ENCODE results near the gene GLYATL1.

GLYATL1 gene, protein sequence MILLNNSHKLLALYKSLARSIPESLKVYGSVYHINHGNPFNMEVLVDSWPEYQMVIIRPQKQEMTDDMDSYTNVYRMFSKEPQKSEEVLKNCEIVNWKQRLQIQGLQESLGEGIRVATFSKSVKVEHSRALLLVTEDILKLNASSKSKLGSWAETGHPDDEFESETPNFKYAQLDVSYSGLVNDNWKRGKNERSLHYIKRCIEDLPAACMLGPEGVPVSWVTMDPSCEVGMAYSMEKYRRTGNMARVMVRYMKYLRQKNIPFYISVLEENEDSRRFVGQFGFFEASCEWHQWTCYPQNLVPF

DNA sequence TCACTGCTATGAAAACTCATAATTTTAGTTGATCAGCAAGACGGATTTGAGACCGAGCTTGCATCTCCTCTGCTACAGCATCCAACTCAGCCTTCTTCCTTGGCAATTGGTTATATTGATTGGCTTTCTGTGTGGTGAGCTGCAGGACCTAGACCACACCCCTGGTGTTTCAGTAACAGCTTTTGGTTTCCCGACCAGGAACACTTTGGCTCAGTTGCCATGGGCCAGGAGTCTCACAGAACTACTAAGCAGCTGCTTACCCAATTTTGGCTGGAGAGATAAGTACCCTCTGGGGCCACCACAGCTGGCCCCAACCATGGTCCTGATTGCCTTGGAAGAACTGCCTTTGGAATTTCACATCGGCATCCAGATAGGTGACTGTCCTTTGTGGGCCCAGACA, at the start of gene GLYATL1:
GLYATL1 (plus strand) TSS at position 212 of the 400 bp plus-strand sequence. CDS start 7,600 bp downstream, outside the sequence.
- DNase-seq = no peak

DNA sequence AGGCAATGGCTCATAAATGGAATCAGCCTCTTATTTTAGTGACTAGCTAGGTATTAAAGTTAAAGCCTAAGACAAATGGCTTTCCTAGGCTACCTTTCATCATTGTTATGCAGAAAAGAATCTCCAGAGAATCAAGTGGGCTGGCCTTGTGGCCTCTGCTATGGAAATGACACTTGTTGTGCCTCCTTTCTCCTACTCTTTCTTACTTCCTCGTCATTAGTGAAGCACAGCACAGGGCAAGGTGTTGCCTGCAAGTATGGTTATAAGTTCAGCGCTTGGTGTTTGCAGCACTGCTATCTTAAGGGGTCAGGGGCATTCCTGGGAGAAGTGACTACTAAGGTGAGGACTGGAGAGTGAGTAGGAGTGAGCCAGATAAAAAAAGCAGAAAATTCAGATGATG, 45.4 kb upstream of the GLYATL1 start:
- DNase-seq = no peak

DNA sequence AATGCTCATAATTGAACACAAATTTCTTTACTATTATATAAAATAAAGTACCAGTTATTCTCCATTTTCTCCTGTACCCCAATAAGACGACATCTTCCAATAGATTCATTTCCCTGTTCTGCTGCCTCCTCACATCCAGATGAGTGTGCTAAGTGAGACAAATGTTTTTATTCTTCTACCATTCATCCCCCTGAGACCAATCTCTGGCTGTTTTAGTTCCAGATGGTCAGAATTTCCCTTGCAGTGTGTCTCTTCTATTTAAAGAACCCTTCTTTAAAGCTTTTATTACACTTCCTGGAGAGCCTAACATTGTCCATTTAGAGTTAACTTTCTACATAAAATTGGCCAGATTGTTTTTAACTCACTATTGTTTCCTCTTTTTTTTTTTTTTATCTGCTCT, 41.2 kb upstream of the GLYATL1 start:
- DNase-seq = no peak

DNA sequence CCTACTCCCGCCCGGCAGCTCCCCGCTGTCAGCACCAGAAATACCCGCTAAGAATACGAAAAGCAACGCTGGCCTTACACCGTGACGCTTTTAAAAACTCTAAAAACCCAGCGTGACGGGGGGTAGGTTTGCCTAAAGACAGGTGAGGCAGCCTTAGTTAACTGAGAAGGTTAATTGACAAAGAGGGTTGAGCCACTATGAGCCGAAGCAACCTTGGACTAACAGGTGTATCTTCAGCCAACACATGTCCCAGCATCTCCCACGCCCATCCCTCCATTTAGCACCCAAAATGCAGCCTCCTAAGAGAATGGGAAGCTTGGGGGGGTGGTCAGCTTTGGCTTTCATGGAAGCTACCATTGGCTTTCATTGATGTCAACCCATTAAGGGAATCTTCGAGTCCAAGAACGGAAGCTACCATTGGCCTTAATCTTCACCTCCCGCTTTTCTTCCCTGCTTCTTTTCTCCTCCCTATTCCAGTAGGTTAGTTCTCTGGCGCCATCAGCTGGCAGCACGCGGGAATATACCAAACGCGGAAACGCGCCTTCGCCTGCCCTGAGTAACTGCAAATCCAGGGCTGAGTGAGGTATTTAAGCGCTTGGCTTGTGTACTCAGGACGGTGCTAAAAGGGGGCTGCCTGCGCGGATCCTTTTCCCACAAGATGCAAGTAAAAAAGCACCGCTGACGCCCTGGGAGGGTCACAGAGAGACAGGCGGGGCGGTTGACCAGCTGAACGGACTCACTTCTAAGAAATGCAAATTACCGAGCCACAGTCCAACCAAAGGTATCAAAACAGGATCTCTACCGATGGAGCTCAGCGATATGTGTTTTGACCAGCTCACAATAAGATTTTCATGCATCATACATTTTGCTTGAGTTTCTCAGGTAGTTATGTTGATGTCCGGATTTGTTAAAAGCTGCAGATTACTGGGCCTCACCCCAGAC, 38.5 kb upstream of the GLYATL1 start:
- no peak for DNase-seq

DNA sequence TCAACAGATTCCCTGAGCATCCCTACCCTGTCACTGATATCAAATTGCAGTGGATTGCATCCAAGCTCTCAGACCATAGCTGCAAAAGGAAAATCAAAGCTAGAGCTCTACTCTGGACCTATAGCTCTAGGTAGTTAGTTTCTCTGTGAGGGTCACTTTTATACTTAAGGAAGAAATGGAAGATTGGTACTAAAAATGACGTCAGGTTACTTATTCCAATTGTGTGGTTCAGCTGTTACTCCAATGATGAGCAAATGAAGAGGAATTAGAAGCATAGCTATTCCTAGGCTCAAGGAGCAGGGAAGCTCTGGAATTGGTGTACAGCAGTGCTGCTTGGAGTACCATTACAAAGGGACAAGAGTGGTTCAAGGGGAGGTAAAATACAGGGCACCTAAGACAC, 36.4 kb upstream of the GLYATL1 start:
- DNase-seq = no peak

DNA sequence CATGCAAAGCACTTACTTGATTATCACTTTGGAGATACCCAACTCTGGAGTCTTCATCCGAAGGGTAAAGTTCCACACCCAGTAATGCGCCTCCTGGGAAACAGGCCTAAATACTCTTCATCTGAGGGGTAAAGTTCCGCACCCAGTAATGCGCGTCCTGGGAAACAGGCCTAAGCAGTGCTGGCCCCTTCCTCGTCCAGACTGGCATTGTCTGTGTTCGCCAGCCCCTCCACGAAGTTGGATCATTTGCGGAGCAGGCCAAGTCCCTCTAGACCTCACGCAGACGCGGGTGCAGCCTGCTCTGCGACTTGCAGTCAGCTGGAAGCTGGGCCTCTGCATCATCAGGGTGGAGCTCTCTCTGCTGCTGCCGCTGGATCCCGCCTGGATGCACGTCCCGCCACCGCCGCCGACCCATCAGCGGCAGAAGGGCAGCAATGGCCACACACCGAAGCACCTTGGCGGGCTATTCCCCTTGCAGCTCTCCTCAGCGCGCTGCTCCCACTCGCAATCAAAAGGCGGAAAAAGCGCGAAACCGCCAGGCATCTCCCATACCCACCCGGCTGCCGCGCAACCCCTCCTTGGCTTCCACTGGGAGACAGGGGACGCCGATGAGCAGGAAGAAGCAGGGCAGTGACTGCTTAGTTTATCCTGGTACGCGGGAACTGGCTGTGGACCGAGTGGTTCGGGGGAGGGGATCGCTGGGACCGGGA, 34.1 kb upstream of the GLYATL1 start:
- no peak for DNase-seq

DNA sequence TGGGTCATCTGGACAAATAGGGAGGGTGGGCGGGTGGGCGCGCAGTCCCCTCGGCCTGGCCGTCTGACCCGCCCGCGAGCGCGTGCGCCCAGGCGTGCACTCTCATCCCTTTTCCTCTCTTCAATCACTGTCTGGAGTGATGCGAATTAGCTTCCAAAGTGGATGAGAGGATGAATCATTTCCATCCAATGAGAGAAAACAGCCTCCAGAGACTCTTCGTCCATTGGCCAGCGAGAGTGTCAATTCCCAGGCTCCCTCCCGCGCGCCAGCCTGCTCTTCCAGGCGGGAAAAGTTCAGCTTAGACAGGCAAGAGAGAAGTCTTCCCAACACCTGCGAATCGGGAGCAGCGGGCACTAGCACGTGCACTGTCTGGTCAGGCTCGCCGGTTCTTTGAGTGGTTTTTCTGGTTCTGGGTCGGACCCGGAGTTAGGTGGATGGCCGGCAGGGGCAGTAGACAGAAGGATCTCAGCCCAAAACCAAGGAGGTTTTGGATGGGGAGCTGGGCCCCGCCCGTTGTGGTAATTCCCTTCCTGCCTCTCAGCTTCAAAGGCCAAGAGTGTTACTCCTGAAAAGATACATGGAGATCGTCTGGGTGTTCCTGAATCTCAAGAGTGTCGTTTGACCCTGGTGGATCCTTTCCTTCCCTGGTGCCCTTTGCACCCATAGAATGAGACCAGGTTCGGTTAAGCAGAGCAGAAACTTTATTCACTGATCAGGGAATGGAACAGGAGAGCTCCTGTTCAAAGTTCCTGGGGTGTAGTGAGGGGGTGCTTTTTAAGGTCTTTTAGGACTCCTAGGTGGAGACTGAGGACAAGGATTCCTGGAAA, 33.4 kb upstream of the GLYATL1 start:
- no peak for DNase-seq

DNA sequence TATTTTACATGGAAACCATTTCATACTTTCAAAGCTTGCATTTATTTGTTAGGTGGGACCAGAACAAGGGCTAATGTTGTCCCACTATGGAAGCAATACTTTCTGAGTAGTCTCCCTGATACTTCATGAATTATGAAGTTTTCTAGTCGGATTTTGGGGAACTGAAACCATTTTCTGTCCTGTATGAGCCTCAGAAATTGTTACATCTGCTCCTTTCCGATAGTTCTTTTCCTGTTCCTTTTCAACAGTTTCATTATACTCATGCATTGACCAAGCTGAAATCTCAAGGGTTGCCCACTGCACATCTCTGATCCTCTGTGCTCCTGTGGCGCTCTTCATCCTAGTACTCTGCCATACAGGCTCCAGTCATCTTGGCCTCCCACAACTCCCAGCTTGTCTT, 31.5 kb upstream of the GLYATL1 start:
- no peak for DNase-seq

DNA sequence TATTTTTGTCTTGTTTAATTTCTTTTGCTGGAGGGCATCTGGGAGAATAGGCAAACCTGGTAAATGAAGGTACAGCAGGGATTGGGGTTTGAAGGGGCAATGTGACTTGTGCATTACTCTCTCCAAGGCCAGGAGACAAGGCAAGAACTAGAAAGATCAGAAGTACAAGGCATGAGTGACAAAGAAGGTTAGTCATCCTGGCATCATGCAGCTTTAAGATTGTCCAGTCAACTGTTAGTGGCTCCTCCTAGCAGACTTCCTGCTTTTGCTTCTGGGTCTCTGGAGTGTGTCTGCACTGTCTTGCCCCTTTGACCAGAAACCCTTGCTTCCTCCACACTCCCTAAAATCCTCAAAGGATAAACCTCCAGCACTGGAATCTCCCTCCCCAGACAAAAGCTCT, 27.2 kb upstream of the GLYATL1 start:
- no peak for DNase-seq

DNA sequence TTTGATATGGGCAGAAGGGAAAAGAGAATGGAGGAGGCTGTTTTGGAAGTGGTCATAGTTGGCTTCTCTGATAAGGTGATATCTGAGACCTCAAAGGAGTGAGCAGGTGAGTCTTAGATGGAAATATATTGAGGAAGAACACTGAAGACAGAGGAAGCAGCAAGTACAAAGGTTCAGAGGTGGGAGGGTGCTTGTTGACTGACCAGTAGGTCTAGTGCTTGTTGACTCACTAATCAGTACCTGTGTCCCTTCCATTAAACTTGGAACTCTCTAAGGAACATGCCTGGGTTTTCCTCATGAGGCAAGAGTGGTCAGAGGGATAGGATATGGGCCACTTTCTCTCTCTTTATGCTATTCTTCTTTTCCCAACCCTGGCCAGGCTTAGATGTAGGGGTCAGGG, 25.6 kb upstream of the GLYATL1 start:
- no peak for DNase-seq

DNA sequence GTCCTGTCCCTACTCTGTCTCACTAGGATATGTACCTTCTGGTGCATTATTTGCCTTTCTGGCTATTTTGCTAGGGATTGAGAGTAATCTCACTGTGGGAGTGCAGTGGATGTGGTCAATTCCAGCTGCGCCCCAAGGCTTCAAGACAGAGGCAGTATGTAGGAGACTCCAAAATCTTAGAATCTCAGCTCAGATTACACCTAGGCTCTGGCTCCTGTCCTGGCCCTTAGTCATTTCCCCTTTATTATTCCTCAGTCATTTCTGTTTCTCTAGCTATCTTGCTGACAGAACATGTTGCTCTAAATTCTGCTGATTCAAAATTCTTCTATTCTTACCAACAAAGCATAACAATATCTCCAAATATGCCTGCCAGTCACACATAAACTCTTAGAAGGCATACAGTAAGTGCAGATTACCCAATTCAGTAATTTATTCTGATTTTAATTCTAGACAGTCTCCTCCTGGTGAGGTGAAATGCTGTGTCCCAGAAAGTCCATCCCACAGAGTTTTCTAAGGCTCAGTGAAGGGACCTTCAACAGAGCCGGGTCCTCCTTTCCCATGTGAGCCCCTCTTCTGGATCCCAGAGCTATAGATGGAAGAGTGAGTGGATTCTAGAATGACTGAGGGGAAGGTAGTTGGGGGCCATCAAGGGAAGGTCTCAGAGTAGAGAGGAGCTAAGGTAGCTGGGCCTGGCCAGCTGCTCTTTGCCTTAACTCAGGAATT, 24.3 kb upstream of the GLYATL1 start:
- no peak for DNase-seq

DNA sequence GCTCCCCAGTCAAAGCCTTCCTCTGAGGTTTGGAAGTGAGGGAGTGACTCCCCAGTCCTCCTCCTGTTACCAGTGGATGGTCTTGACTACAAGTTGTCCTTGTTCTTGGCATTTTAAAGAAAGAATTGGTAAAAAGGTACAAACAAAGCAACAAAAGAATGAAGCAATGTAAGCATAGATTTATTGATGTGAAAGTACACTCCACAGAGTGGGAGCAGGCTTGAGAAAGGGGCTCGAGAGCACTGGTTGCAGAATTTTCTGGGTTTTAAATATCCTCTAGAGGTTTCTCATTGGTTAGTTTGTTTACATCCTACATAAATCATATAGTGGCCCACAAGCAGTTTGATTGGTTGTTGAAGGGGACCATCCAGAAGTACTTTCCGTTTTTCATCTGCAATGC, 22.7 kb upstream of the GLYATL1 start:
- DNase-seq = no peak

DNA sequence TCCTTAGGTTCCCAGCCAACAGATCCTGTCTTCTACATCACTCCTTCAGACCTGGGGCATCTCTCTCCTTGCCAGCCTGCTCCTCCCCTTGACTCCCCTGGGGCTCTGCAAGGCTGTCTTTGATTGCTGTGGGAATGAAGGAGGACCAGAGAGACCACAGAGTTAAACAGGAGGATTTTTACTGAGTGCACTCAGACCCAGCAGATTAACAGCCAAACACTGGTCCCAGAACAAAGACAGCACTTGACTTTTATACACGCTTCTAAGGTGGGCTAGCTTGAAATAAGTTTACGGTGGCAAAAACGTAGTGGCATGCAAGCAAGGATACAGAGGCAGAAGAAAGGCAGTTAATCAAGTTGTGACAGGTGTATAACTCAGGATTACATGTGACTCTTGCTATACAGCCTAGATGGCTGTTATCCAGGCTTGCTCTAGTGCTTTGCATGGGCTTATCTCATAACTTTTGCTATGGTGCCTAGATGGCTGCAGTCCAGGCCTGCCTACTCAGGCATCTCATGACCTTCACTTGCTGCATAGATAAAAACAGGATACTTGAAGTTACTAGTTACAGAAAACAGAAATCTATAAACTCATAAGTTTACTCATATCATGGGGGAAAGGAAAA, 22.0 kb upstream of the GLYATL1 start:
- no peak for DNase-seq

DNA sequence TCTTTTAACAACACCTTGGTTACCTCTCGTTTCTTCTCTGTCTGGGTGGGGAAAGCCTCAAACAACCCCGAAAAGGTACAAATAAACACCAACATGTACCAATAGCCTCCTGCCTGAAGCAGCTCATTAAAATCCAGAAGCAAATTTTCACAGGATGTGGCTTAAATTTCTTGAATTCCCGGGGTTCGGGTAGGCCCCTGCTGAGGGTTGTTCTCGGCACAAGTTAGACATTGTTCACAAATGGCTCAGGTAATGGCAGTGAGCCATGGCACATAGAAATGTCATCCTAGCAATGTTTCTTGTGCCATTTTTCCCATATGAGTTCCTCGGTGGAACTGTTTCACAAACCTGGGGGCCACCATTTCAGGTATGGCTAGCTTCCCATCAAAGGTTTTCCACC, 19.7 kb upstream of the GLYATL1 start:
- no peak for DNase-seq

DNA sequence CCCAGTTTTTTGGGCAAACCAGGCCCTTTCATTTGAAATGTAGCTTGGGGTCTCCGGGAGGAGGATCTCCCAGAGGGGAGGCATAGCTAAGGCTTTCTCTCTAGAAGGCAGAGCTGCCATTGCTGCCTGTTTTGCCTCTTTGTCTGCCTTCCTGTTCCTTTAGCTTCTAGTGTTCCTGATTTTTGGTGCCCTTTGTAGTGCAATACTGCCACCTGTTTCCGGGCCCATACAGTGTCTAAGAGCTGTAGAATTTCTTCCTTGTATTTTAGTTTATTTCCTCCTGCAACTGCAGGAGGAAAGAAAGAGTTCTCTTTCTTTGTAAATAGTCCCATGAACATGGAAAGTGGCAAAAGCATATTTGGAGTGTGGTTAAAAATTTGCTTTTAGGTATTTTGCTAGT, 19.3 kb upstream of the GLYATL1 start:
- no peak for DNase-seq

DNA sequence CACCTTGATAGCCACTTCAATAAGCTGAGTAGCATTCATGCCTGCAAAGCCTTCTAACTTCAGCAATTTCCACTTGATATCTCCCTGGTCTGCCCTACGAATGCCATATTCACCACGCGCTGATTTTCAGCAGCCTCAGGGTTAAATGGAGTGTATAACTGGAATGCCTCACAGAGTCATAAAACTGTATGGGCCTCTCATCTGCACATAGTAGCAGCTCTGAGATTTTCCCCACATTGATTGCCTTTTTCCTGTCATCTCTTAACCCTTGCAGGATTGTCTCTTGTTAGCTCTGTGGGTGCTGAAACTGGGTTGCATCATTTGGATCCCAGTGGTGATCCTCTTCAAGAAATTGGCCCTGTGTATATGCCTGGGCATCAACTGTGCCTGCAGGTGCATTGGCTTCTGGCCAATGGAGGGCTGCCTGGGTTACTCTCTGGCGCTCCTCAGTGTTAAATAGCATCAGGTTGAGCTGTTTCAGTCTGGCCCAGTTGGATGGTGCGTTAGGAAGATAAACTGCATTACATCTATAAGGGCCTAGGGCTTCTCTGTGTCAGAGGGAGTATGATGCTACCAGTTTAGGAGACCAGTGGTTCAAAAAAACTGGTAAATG, 17.4 kb upstream of the GLYATL1 start:
- no peak for DNase-seq

DNA sequence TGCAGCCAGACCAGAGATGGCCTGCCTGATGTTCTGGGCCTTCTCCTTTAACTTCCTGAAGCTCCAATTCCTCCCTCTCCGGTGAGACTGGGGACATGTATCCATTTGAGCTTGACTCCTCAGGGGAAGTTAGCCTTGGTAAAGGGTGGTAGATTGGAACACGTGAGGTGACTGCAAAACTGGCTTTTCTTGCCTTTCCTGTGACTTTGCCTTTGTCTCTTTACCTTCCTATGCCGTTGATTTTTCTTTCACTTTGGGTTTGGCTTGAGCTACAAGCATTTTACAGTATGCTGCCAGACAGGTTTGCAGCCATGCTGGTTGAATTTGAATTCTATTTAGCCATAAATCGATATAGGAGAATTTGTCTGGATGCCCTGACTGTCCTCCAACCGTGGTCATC, 16.8 kb upstream of the GLYATL1 start:
- DNase-seq = no peak

DNA sequence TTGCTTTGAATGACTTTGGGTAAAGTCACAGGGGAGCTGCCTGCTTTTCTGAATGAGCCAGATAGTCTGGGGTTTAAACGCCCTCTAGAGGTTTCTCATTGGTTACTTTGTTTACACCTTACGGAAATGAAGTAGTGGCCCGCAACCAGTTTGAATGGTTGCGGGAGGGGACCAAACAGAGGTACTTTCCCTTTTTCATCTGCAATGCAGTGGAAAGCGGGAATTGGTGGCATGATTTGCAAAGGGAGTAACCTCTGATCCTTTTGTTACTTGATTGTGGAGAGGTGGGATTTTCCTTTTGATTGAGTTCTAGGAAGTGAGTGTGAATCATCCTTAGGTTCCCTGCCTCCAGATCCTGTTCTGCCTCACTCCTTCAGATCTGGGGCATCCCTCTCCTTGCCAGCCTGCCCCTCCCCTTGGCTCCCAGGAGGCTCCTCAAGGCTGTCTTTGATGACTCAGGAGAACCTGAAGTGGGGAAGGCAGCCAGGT, 15.9 kb upstream of the GLYATL1 start:
- no peak for DNase-seq

DNA sequence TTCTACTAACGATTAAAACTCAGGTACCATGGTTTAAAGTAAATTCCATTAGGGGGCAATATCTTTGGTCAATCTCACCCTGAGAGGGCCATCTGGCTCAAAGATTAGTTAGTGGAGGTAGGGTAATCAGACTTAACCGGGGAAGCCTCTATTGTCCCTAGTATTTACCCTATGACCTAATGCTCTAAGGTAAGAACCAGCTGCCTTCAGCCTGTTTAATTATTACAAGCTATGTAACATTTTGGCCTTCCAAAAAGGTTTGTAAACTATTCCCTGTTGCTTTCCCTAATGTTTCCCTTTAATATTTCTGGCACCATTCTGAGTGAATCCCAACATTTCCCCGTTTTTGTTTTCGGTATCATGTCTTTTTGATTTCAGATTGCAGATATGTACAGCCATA, 15.1 kb upstream of the GLYATL1 start:
- DNase-seq = no peak

DNA sequence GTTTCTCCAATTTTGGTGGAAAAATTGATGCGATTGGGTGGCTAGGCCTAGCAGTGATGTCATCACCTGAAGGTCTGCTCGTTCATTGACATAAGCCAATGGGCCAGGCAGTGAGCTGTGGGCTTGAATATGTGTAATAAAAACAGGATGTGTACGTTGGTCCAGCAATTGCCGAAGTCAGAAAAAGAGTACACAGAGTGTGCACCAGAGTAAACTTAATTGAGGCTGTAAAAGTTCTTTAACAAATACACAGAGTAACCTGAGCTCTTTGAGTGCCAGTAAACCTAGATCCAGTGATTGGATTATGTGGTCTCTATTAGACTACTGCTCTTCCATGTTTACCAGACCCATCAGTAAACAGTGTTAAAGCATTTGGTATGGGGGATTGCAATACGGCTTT, 13.0 kb upstream of the GLYATL1 start:
- DNase-seq = no peak

DNA sequence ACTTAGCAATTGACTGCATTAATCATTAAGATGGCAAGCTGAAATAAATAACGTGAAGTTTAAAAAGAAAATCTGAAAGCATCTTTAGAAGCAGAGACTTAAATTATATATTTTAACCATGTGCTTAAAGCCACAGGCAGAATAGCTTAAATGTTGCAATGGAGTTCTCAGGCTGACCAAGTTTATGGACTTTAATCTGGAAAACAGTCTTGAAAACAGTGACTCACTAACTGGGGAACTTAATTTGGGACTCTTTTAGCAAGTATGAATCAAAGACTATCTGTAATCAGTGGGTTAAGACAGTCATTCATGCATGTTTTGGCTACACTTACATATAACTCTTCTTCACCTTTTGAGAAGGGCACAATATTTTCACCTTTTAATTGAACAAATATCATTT, 12.6 kb upstream of the GLYATL1 start:
- DNase-seq = no peak
